IMR-90 (cell line): Measurements from ENCODE around the gene FBXL14.

ENCODE experiments used
- CEBPB ChIP-seq: IDR thresholded peaks from 2 replicates; pipeline ENCODE4 v1.6.1; 2012; ENCODE audit warnings: low read depth, low read length, improper control_type of control experiment
- CTCF ChIP-seq: conservative IDR thresholded peaks from 2 replicates; pipeline ENCODE4 v1.5.1; 2012; ENCODE audit warnings: mild to moderate bottlenecking, low read depth, low read length, improper control_type of control experiment
- ELK1 ChIP-seq: fragments of 150-350 bp; IDR thresholded peaks from 2 replicates; pipeline ENCODE4 v1.6.1; 2016; ENCODE audit warnings: low read depth, mild to moderate bottlenecking, low read length, moderate library complexity, borderline replicate concordance
- FOS ChIP-seq: fragments of 150-350 bp; IDR thresholded peaks from 2 replicates; pipeline ENCODE4 v1.6.1; 2016; ENCODE audit warnings: low read depth, low read length
- MAFK ChIP-seq: IDR thresholded peaks from 2 replicates; pipeline ENCODE4 v1.6.1; 2012; ENCODE audit warnings: low read depth, low read length, improper control_type of control experiment
- MAZ ChIP-seq: IDR thresholded peaks from 2 replicates; pipeline ENCODE4 v1.6.1; 2012; ENCODE audit warnings: low read depth, mild to moderate bottlenecking, low read length, improper control_type of control experiment, moderate library complexity, borderline replicate concordance
- POLR2A ChIP-seq: IDR thresholded peaks from 2 replicates; pipeline ENCODE4 v1.6.1; 2012; ENCODE audit warnings: mild to moderate bottlenecking, low read depth, low read length
- RAD21 ChIP-seq: IDR thresholded peaks from 2 replicates; pipeline ENCODE4 v1.6.1; 2012; ENCODE audit warnings: low read length, improper control_type of control experiment
- RCOR1 ChIP-seq: IDR thresholded peaks from 2 replicates; pipeline ENCODE4 v1.6.1; 2012; ENCODE audit warnings: mild to moderate bottlenecking, low read length, improper control_type of control experiment; ENCODE audit not compliant: insufficient replicate concordance
- RFX5 ChIP-seq: IDR thresholded peaks from 2 replicates; pipeline ENCODE4 v1.8.0; 2012; ENCODE audit warnings: low read depth, mild to moderate bottlenecking, low read length, moderate library complexity
- SMC3 ChIP-seq: fragments of 150-350 bp; IDR thresholded peaks from 2 replicates; pipeline ENCODE4 v1.6.1; 2016; ENCODE audit warnings: low read depth, mild to moderate bottlenecking, antibody characterized with exemption, low read length, moderate library complexity
- USF2 ChIP-seq: fragments of 150-350 bp; IDR thresholded peaks from 2 replicates; pipeline ENCODE4 v1.6.1; 2017; ENCODE audit warnings: mild to moderate bottlenecking, antibody characterized with exemption, low read length, low read depth

GRCh38 chr12:1591034-1591433 lies 3.3 kb downstream of the FBXL14 start:
- no peak for TF ChIP-seq POLR2A
- 0 out of 2 replicates have a peak, but pooled peaks have one; percentile 6 for TF ChIP-seq CTCF
- TF ChIP-seq ELK1: no peak
- TF ChIP-seq MAFK: no peak
- TF ChIP-seq SMC3: no peak
- no peak for TF ChIP-seq RFX5
- TF ChIP-seq FOS: no peak
- no peak for TF ChIP-seq RAD21
- TF ChIP-seq USF2: no peak
- no peak for TF ChIP-seq RCOR1
- no peak for TF ChIP-seq CEBPB
- no peak for TF ChIP-seq MAZ
